ENCODE measurements around the gene AEBP1. TPM values are rescaled to one million over a fixed set of nuclear protein-coding genes. Genes with fewer than 3 reads are reported as not detected.

The AEBP1 gene
- total RNA-seq, 2 donors from 2014 or later, result 39.2 to 51.9 TPM

DNA sequence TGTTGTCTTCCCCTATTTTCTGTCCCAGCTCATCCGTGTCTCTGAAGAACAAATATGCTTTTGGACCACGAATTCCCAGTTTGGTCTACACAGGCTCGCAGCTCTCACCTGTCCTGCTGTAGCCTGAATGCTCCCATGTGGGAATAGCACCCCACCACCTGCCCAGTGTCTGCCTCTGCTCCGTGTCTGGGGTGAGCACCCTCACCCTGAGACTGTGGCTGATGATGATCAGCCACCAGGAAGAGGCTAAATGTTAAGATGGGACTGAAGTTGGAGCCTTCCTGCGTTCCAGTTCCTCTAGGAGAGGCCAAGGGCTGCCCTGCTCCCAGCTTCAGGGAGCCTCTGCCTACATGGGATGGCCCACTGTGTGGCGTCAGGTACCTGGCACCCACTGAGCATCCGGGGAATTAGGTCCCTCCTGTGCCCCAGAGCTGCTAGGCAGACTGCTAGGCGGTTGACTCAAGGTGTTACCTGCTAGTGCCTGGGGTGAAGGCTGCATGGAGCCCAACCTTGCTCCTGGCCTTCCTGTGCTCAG lies 42.4 kb upstream of the AEBP1 start:
- Histone ChIP-seq H3K27ac (no peak overlapping the region), H3K9me3 (no peaks in the 10 kb centered on the region), H3K4me1 (peaks cover 24% of the 10 kb centered on the region), H3K4me3 (no peak overlapping the region), H3K36me3 (replicated peaks in 1 of 2; ENCODE audit: insufficient read depth in 1 of 2, low read depth in 2 of 2) (peaks cover 20 to 40% of the 10 kb centered on the region in 2 donors), H3K27me3 (no peaks in the 10 kb centered on the region)
- intact Hi-C loops (cut with DNase I), result no loop called here
- DNase-seq (peak in 1 of 4 donors; percentile 10), ATAC-seq (no peak)
- WGBS, 2 donors, result 80 to 90% methylated on average over 3 to 7 of the region's 8 CpGs
- TF ChIP-seq POLR2A (IDR thresholded peaks at IDR 0.05), result no peak
- TF ChIP-seq, protein P1, sequence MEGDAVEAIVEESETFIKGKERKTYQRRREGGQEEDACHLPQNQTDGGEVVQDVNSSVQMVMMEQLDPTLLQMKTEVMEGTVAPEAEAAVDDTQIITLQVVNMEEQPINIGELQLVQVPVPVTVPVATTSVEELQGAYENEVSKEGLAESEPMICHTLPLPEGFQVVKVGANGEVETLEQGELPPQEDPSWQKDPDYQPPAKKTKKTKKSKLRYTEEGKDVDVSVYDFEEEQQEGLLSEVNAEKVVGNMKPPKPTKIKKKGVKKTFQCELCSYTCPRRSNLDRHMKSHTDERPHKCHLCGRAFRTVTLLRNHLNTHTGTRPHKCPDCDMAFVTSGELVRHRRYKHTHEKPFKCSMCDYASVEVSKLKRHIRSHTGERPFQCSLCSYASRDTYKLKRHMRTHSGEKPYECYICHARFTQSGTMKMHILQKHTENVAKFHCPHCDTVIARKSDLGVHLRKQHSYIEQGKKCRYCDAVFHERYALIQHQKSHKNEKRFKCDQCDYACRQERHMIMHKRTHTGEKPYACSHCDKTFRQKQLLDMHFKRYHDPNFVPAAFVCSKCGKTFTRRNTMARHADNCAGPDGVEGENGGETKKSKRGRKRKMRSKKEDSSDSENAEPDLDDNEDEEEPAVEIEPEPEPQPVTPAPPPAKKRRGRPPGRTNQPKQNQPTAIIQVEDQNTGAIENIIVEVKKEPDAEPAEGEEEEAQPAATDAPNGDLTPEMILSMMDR (IDR thresholded peaks at IDR 0.05), result no peak

DNA sequence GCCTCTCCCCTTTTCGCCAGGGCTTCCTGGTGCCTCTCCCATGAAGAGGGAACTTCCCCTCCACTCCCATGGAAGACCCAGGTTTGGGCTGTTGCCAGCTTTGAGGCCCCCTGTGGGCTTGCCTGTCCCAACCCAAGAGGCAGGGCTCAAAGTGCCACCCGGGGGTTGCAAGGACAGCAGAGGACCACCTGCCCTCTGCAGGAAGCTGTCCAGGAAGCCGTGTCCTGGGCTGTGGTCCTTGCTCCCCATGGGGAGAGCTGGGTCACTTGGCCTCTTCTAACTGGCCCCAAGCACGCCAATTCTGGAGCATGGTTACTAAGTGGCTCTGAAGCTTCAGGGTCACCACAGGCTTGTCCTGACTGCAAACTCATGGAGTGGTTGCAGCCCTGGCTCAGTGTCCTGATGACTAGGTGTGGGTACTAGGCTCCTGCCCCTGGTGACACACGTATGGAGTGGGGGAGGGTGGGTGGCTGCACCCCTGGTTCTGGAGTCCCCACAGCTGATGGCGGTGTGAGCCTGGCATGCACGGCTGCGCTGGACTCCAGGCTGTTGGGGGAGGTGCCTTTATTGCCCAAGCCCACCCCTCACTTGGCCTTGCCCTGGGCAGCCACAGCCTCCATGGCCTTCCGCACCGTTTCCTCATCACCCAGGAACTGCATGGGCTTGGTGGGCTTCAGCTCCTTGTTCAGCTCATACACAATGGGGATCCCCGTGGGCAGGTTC lies 41.8 kb upstream of the AEBP1 start:
- ATAC-seq, result no peak
- no peaks in the 10 kb centered on the region for H3K9me3 ChIP-seq
- 90 to 98% methylated on average over 6 to 11 of the region's 11 CpGs for WGBS, 2 donors
- no peak overlapping the region for H3K4me3 ChIP-seq
- no peak overlapping the region for H3K27ac ChIP-seq
- no peaks in the 10 kb centered on the region for H3K27me3 ChIP-seq
- H3K36me3 ChIP-seq (replicated peaks in 1 of 2; ENCODE audit: insufficient read depth in 1 of 2, low read depth in 2 of 2), result peaks cover 20 to 35% of the 10 kb centered on the region in 2 donors
- no peak for TF ChIP-seq POLR2A (IDR thresholded peaks at IDR 0.05)
- TF ChIP-seq, protein P1 (IDR thresholded peaks at IDR 0.05), result no peak
- peaks cover 24% of the 10 kb centered on the region for H3K4me1 ChIP-seq
- peak in 2 of 4 donors; percentile 8 to 14 for DNase-seq
- intact Hi-C loops (cut with DNase I), result no loop called here

DNA sequence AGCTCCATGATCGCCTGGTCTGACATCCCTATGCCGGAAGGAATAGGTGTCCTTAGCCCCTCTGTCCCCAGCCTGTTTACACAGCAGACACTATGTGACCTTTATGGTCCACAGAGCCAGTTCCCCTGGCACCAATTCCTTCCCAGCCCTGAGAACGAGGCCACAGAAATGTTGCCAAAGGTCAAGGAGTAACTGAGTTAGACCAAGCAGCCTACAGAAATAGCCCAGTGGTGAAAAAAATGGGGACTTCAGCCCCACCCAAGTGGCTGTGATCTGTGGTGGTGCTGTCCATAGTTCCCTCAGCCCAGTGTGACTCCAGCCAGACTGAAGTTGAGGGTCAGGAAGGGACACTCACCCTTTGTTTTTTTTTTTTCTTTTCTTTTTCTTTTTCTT lies 41.2 kb upstream of the AEBP1 start:
- Histone ChIP-seq H3K36me3 (replicated peaks in 1 of 2; ENCODE audit: insufficient read depth in 1 of 2, low read depth in 2 of 2) (peaks cover 18 to 31% of the 10 kb centered on the region in 2 donors), H3K4me3 (no peak overlapping the region), H3K27ac (no peak overlapping the region), H3K9me3 (no peaks in the 10 kb centered on the region), H3K4me1 (peaks cover 24% of the 10 kb centered on the region), H3K27me3 (no peaks in the 10 kb centered on the region)
- 58 to 62% methylated on average over 3 of the region's 3 CpGs for WGBS, 2 donors
- no peak for TF ChIP-seq POLR2A (IDR thresholded peaks at IDR 0.05)
- TF ChIP-seq, protein P1 (IDR thresholded peaks at IDR 0.05), result no peak
- DNase-seq (peak in 1 of 4 donors; percentile 3), ATAC-seq (no peak)
- intact Hi-C loops (cut with DNase I), result no loop called here

DNA sequence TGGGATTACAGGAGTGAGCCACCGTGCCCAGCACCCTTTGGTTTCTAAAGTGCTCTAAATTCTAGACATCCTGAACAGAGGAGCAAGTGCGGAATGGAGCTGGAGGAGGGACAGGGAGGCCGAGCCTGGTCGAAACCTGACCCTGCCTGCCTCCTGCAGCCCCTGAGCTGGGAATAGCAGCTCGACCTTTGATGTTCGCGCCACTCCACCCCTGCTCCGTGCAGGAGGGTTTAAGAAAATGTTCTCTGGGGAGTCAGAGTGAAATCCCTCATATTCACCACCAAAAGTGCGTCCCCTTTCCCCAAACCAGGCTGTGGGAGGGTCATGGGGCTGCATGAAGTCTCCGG lies 40.6 kb upstream of the AEBP1 start:
- TF ChIP-seq POLR2A (IDR thresholded peaks at IDR 0.05), result no peak
- TF ChIP-seq, protein P1 (IDR thresholded peaks at IDR 0.05), result no peak
- H3K4me1 ChIP-seq, result peaks cover 24% of the 10 kb centered on the region
- no peaks in the 10 kb centered on the region for H3K27me3 ChIP-seq
- WGBS, 2 donors, result 80 to 87% methylated on average over 3 to 10 of the region's 10 CpGs
- intact Hi-C loops (cut with DNase I), result no loop called here
- H3K36me3 ChIP-seq (replicated peaks in 1 of 2; ENCODE audit: insufficient read depth in 1 of 2, low read depth in 2 of 2), result peaks cover 12 to 25% of the 10 kb centered on the region in 2 donors
- H3K4me3 ChIP-seq, result no peak overlapping the region
- no peak for ATAC-seq
- no peak overlapping the region for H3K27ac ChIP-seq
- DNase-seq, result peak in 1 of 4 donors; percentile 2
- H3K9me3 ChIP-seq, result no peaks in the 10 kb centered on the region
